GM12891 (cell line): ENCODE measurements around the gene CHMP1B.

ENCODE experiments used
- POLR2A ChIP-seq: IDR thresholded peaks from 2 replicates; pipeline ENCODE4 v1.6.1; 2011; ENCODE audit warnings: low read depth, low read length, control low read depth
- POLR2AphosphoS5 ChIP-seq: IDR thresholded peaks from 2 replicates; pipeline ENCODE4 v1.6.1; 2011; ENCODE audit warnings: low read depth, low read length, control low read depth

DNA sequence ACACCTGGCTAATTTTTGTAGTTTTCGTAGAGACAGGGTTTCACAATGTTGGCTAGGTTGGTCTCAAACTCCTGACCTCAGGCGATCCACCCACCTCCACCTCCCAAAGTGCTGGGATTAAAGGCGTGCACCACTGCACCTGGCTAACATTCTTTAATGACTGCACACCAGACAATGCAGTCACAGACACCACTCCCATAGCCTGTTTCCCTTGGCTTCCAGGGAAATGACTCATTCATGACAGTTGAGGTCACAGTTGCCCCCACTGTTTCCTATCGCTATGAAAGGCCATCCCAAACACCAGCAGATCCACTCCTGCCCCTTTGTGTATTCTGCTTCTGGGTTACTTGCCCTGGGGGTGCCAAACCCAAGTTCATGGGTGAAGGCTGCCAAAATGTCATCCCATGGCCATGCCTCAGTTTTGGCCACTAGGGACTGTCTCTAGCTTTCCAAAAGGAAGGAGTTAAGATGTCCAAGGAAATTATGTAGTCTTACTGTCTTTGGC is 8.7 kb downstream of the CHMP1B start:
- no peak for TF ChIP-seq POLR2A
- TF ChIP-seq POLR2AphosphoS5: no peak
